Heart right ventricle (tissue), 16 donors: ENCODE results near the gene MOCOS. TPM values are rescaled to one million over a fixed set of nuclear protein-coding genes. Genes with fewer than 3 reads are reported as not detected.
A peak's percentile ranks its signal among the peaks of the same experiment; 100 is the strongest.

Experiments used
- ATAC-seq, 8 donors: fragments of 200-7000 bp; cut with Tn5 transposase; one replicate each; pipeline ENCODE4 v1.9.1; 2020; ENCODE audit warnings: mild to moderate bottlenecking in 8 of 8, moderate library complexity in 8 of 8, moderate number of reproducible peaks in 1 of 8
- DNase-seq, 2 donors: peaks; one replicate each; pipeline ENCODE4 v3.0.0-alpha.2; 2020
- H3K27ac ChIP-seq, 10 donors: fragments of 200-600 bp; sonication (generic) in 2 of 10; one replicate each; pipeline versions ENCODE4 v1.5.0 to v1.8.0; 2020 to 2022; ENCODE audit warnings: mild to moderate bottlenecking in 3 of 10
- H3K27me3 ChIP-seq, 7 donors: fragments of 200-600 bp; one replicate each; pipeline ENCODE4 v1.8.0; 2021 to 2022; ENCODE audit warnings: mild to moderate bottlenecking in 2 of 7
- H3K36me3 ChIP-seq, 9 donors: fragments of 200-600 bp; sonication (generic) in 1 of 9; one replicate each; pipeline versions ENCODE4 v1.5.0 to v1.8.0; 2020 to 2022; ENCODE audit warnings: mild to moderate bottlenecking in 2 of 9
- H3K4me1 ChIP-seq, 9 donors: fragments of 200-600 bp; sonication (generic) in 1 of 9; one replicate each; pipeline versions ENCODE4 v1.5.0 to v1.8.0; 2020 to 2022; ENCODE audit warnings: mild to moderate bottlenecking in 4 of 9
- H3K4me3 ChIP-seq, 10 donors: fragments of 200-600 bp; sonication (generic) in 2 of 10; one replicate each; pipeline versions ENCODE4 v1.5.0 to v1.8.0; 2020 to 2022; ENCODE audit warnings: mild to moderate bottlenecking in 7 of 10, moderate library complexity in 2 of 10
- H3K9me3 ChIP-seq, 11 donors: fragments of 200-600 bp in 10 of 11; sonication (generic) in 2 of 11; one replicate each; pipeline versions ENCODE4 v1.5.0 to v1.8.0; 2013 to 2022; ENCODE audit warnings: mild to moderate bottlenecking in 2 of 11, control low read depth in 1 of 11, moderate library complexity in 1 of 11
- CTCF ChIP-seq, 9 donors: fragments of 200-600 bp; sonication (generic) in 2 of 9; IDR thresholded peaks; one replicate each; pipeline versions ENCODE4 v1.5.0 to v1.8.0; 2021 to 2022; ENCODE audit warnings: antibody characterized with exemption in 9 of 9, mild to moderate bottlenecking in 5 of 9, moderate library complexity in 1 of 9
- WGBS, 2 donors: extraction: QIAGEN DNeasy Blood & Tissue Kit; methylation state at CpG; one replicate each; pipeline ENCODE4 v1.1.7; 2013; ENCODE audit warnings: inconsistent platforms in 1 of 2; 5-methylcytosine and 5-hydroxymethylcytosine counted together
- intact Hi-C, 10 donors: fragments of 100-400 bp; cut with DNase I; formaldehyde crosslinking; loops; one replicate each; pipeline versions ENCODE4 v1.11.1 to v1.14.2; 2022
- polyA plus RNA-seq, 2 donors: library from polyadenylated mRNA; stranded (reverse); fragments of 200-250 nt; gene quantifications; one replicate each; pipeline ENCODE4 v1.2.3, GENCODE V29; 2013
- total RNA-seq, 10 donors: library from RNA; stranded (reverse); fragmentation: NEBNext Ultra II Directional in 3 of 10; extraction: Animal tissue kit (Norgen Biotek cat#: 25700) in 3 of 10; gene quantifications; one replicate each; pipeline versions ENCODE4 v1.2.1 to v1.2.4, GENCODE V29; 2021 to 2023
- donor health status: Arrhythmogenic right ventricular cardiomyopathy.
- donor health status: ischemic (EF 13 %, LVEDD 7.1; RV severe dilation, severe dysfunction).
- donor health status: healthy with polysubstance abuse.
- donor health status: DM: no; HTN: yes; CAD: no.
- donor health status: DM: no; HTN: no; CAD: no.
- donor health status: ischemic (EF 25% LVEDD 6.9; RV normal size, moderate dysfunction).
- donor health status: ischemic (EF 25% LVEDD 5.7; RV mildly dilated, moderate dysfunction).
- donor health status: healthy.
- donor health status: DM: yes; HTN: yes; CAD: no.
- donor health status: Ischemic cardiomyopathy.
- donor health status: ischemic (EF 35%, LVEDD 5.7; RV mildly dilated, moderate dysfunction).
- donor health status: nonischemic (EF 11% LVEDD 7.7; RV severe dilation, severe dysfunction).
- donor health status: DM: yes; HTN: yes; CAD: no.
- donor health status: PGD.
- donor health status: ischemic (EF 29% LVEDD 5.4; RV normal size, mild dysfunction).
- donor health status: nonischemic (EF 23%, LVEDD 6.1; RV moderate dilation, normal function).

MOCOS gene
- total and polyA plus RNA-seq, 12 donors, result 0.06 to 0.95 (median 0.28) TPM

GRCh38 chr18:36183033-36183432 is 4.3 kb upstream of the MOCOS start:
- Histone ChIP-seq H3K4me1 (peaks cover 6 to 39% (median 21%) of the 10 kb centered on the region in 9 donors), H3K4me3 (no peak overlapping the region), H3K27ac (no peak overlapping the region), H3K36me3 (no peaks in the 10 kb centered on the region), H3K9me3 (no peaks in the 10 kb centered on the region), H3K27me3 (peaks cover 0 to 6% (median 0%) of the 10 kb centered on the region in 7 donors)
- no peak for TF ChIP-seq CTCF (IDR thresholded peaks at IDR 0.05)
- intact Hi-C loops, result loop anchor here in 3 of 10 donors (10.0 kb wide), 1 partner anchor 102 kb away; no protein-coding TSS in a partner anchor
- DNase-seq (no peak), ATAC-seq (no peak)
- whole genome bisulfite sequencing, 2 donors, result 89 to 92% methylated on average over 6 of the region's 6 CpGs

GRCh38 chr18:36183987-36184386 is 3.3 kb upstream of the MOCOS start:
- WGBS, 2 donors, result 92 to 95% methylated on average over 2 of the region's 2 CpGs
- no peaks in the 10 kb centered on the region for H3K9me3 ChIP-seq
- peaks cover 0 to 13% (median 0%) of the 10 kb centered on the region in 7 donors for H3K27me3 ChIP-seq
- H3K4me3 ChIP-seq, result no peak overlapping the region
- no peak for ATAC-seq
- H3K27ac ChIP-seq, result no peak overlapping the region
- H3K36me3 ChIP-seq, result no peaks in the 10 kb centered on the region
- intact Hi-C loops, result loop anchor here in 3 of 10 donors (10.0 kb wide), 1 partner anchor 101 kb away; no protein-coding TSS in a partner anchor
- no peak for DNase-seq
- no peak for TF ChIP-seq CTCF (IDR thresholded peaks at IDR 0.05)
- peaks cover 6 to 39% (median 23%) of the 10 kb centered on the region in 9 donors for H3K4me1 ChIP-seq

GRCh38 chr18:36185157-36185556 is 2.1 kb upstream of the MOCOS start:
- intact Hi-C loops, result loop anchor here in 3 of 10 donors (10.0 kb wide), 1 partner anchor 100 kb away; no protein-coding TSS in a partner anchor
- H3K27ac ChIP-seq, result no peak overlapping the region
- H3K27me3 ChIP-seq, result peaks cover 0 to 13% (median 0%) of the 10 kb centered on the region in 7 donors
- no peaks in the 10 kb centered on the region for H3K36me3 ChIP-seq
- no peak for TF ChIP-seq CTCF (IDR thresholded peaks at IDR 0.05)
- H3K4me3 ChIP-seq, result no peak overlapping the region
- ATAC-seq (no peak), DNase-seq (no peak)
- H3K9me3 ChIP-seq, result no peaks in the 10 kb centered on the region
- peaks cover 3 to 31% (median 15%) of the 10 kb centered on the region in 9 donors for H3K4me1 ChIP-seq
- WGBS, 2 donors, result 93 to 94% methylated on average over 3 of the region's 3 CpGs

GRCh38 chr18:36185901-36186460 is 1.3 kb upstream of the MOCOS start:
- Histone ChIP-seq H3K9me3 (no peaks in the 10 kb centered on the region), H3K27ac (no peak overlapping the region), H3K4me1 (peaks cover 0 to 27% (median 12%) of the 10 kb centered on the region in 9 donors), H3K27me3 (peaks cover 0 to 13% (median 0%) of the 10 kb centered on the region in 7 donors), H3K36me3 (no peaks in the 10 kb centered on the region), H3K4me3 (peak overlapping the region in 1 of 10 donors; percentile 76)
- DNase-seq, result no peak
- intact Hi-C loops, result loop anchor here in 3 of 10 donors (10.0 kb wide), 1 partner anchor 99 kb away; no protein-coding TSS in a partner anchor
- 83% methylated on average over 18 of the region's 18 CpGs for WGBS, 2 donors
- TF ChIP-seq CTCF (IDR thresholded peaks at IDR 0.05), result no peak
- no peak for ATAC-seq
